H9 (cell line): ENCODE data around the gene ZMIZ1. TPM values are rescaled to one million over a fixed set of nuclear protein-coding genes. Genes with fewer than 3 reads are reported as not detected.

Source experiments
- DNase-seq: peaks from one replicate; pipeline ENCODE4 v3.0.0-alpha.2; 2017
- H2AFZ ChIP-seq: one replicate; pipeline ENCODE4 v1.6.1; 2013; ENCODE audit warnings: mild to moderate bottlenecking, low read length, control low read depth, moderate library complexity
- H2AK5ac ChIP-seq: 2 replicates; pipeline ENCODE4 v1.6.1; 2013; ENCODE audit warnings: low read length, control low read depth, mixed read lengths; ENCODE audit not compliant: insufficient read length
- H2BK120ac ChIP-seq: one replicate; pipeline ENCODE4 v1.6.1; 2013; ENCODE audit warnings: low read depth, mild to moderate bottlenecking, low read length, control low read depth, inconsistent platforms; ENCODE audit not compliant: poor library complexity, severe bottlenecking
- H2BK12ac ChIP-seq: 2 replicates; pipeline ENCODE4 v1.6.1; 2013; ENCODE audit warnings: low read length, control low read depth, mixed read lengths, low read depth; ENCODE audit not compliant: insufficient read length
- H2BK15ac ChIP-seq: 2 replicates; pipeline ENCODE4 v1.6.1; 2013; ENCODE audit warnings: low read depth, low read length, control low read depth
- H2BK20ac ChIP-seq: one replicate; pipeline ENCODE4 v1.6.1; 2013; ENCODE audit warnings: low read depth, mild to moderate bottlenecking, low read length, control low read depth, inconsistent platforms; ENCODE audit not compliant: poor library complexity, severe bottlenecking
- H2BK5ac ChIP-seq: 2 replicates; pipeline ENCODE4 v1.6.1; 2013; ENCODE audit warnings: low read length, control low read depth, mixed read lengths; ENCODE audit not compliant: insufficient read length
- H3K14ac ChIP-seq: 2 replicates; pipeline ENCODE4 v1.6.1; 2013; ENCODE audit warnings: low read length, control low read depth; ENCODE audit not compliant: insufficient read depth
- H3K18ac ChIP-seq: 2 replicates; pipeline ENCODE4 v1.6.1; 2013; ENCODE audit warnings: low read depth, mild to moderate bottlenecking, mixed read lengths, low read length, control low read depth; ENCODE audit not compliant: insufficient read length
- H3K23ac ChIP-seq: 2 replicates; pipeline ENCODE4 v1.6.1; 2013; ENCODE audit warnings: low read length, control low read depth, mixed read lengths, low read depth; ENCODE audit not compliant: insufficient read length
- H3K23me2 ChIP-seq: 2 replicates; pipeline ENCODE4 v1.6.1; 2013; ENCODE audit warnings: low read depth, mild to moderate bottlenecking, mixed read lengths, low read length, control low read depth; ENCODE audit not compliant: insufficient read length, poor library complexity, severe bottlenecking
- H3K27ac ChIP-seq: 2 replicates; pipeline ENCODE4 v1.5.1; 2013; ENCODE audit warnings: low read length, control low read depth, mixed read lengths, low read depth; ENCODE audit not compliant: insufficient read length
- H3K27me3 ChIP-seq: 2 replicates; pipeline ENCODE4 v1.6.1; 2013; ENCODE audit warnings: low read length, control low read depth, inconsistent platforms; ENCODE audit not compliant: insufficient read depth
- H3K4ac ChIP-seq: 2 replicates; pipeline ENCODE4 v1.6.1; 2013; ENCODE audit warnings: low read depth, mild to moderate bottlenecking, control low read depth, inconsistent platforms, low read length, moderate library complexity
- H3K4me1 ChIP-seq: 2 replicates; pipeline ENCODE4 v1.6.1; 2013; ENCODE audit warnings: low read length, control low read depth, inconsistent platforms; ENCODE audit not compliant: insufficient read depth
- H3K4me2 ChIP-seq: 2 replicates; pipeline ENCODE4 v1.6.1; 2013; ENCODE audit warnings: low read length, control low read depth, mixed read lengths; ENCODE audit not compliant: insufficient read length, insufficient read depth
- H3K56ac ChIP-seq: 2 replicates; pipeline ENCODE4 v1.6.1; 2013; ENCODE audit warnings: low read depth, mild to moderate bottlenecking, mixed read lengths, low read length, control low read depth; ENCODE audit not compliant: insufficient read length
- H3K79me1 ChIP-seq: 2 replicates; pipeline ENCODE4 v1.6.1; 2013; ENCODE audit warnings: low read depth, mild to moderate bottlenecking, moderate library complexity, low read length, control low read depth, inconsistent platforms; ENCODE audit not compliant: insufficient read depth, poor library complexity, severe bottlenecking
- H3K79me2 ChIP-seq: 2 replicates; pipeline ENCODE4 v1.6.1; 2013; ENCODE audit warnings: low read length, control low read depth, inconsistent platforms; ENCODE audit not compliant: insufficient read depth
- H3K9ac ChIP-seq: 2 replicates; pipeline ENCODE4 v1.6.1; 2013; ENCODE audit warnings: low read length, control low read depth, mixed read lengths; ENCODE audit not compliant: insufficient read length; ENCODE audit errors: extremely low read depth
- H3K9me3 ChIP-seq: one replicate; pipeline ENCODE4 v1.6.1; 2013; ENCODE audit warnings: low read depth, low read length, inconsistent platforms; ENCODE audit not compliant: control insufficient read depth
- H3T11ph ChIP-seq: one replicate; pipeline ENCODE4 v1.6.1; 2013; ENCODE audit warnings: mild to moderate bottlenecking, low read length, control low read depth, inconsistent platforms
- H4K20me1 ChIP-seq: one replicate; pipeline ENCODE4 v1.6.1; 2013; ENCODE audit not compliant: control insufficient read depth, insufficient read length, insufficient read depth
- H4K5ac ChIP-seq: 2 replicates; pipeline ENCODE4 v1.6.1; 2013; ENCODE audit warnings: low read depth, mild to moderate bottlenecking, mixed read lengths, low read length, control low read depth; ENCODE audit not compliant: insufficient read length
- H4K8ac ChIP-seq: replicated peaks from 2 replicates; pipeline ENCODE4 v1.6.1; 2013; ENCODE audit warnings: low read length, control low read depth, mixed read lengths, low read depth; ENCODE audit not compliant: insufficient read length
- H4K91ac ChIP-seq: 2 replicates; pipeline ENCODE4 v1.6.1; 2013; ENCODE audit warnings: low read depth, mild to moderate bottlenecking, moderate library complexity, mixed read lengths, low read length, control low read depth; ENCODE audit not compliant: insufficient read length
- H3K27ac Mint-ChIP-seq, 3 experiments: 2 replicates in 2 of 3; 3 replicates in 1 of 3; pipeline ENCODE4 v1.8.0; 2020 to 2021; ENCODE audit warnings: mixed read lengths in 3 of 3, mild to moderate bottlenecking in 1 of 3, moderate library complexity in 1 of 3
- H3K27me3 Mint-ChIP-seq: 2 replicates; pipeline ENCODE4 v1.8.0; 2021; ENCODE audit warnings: low read depth, mild to moderate bottlenecking, moderate library complexity, mixed read lengths
- H3K36me3 Mint-ChIP-seq, 3 experiments: 2 replicates in 2 of 3; 3 replicates in 1 of 3; pipeline ENCODE4 v1.8.0; 2020 to 2021; ENCODE audit warnings: low read depth in 3 of 3, mixed read lengths in 3 of 3; ENCODE audit not compliant: insufficient read depth in 1 of 3
- H3K4me1 Mint-ChIP-seq, 2 experiments: 2 replicates each; pipeline ENCODE4 v1.8.0; 2020; ENCODE audit warnings: mixed read lengths in 2 of 2
- H3K4me3 Mint-ChIP-seq, 2 experiments: 2 replicates in 1 of 2; 3 replicates in 1 of 2; pipeline ENCODE4 v1.8.0; 2020 to 2021; ENCODE audit warnings: mild to moderate bottlenecking in 2 of 2, mixed read lengths in 2 of 2, moderate library complexity in 1 of 2
- H3K9me3 Mint-ChIP-seq, 2 experiments: 2 replicates in 1 of 2; 3 replicates in 1 of 2; pipeline ENCODE4 v1.8.0; 2020; ENCODE audit warnings: mild to moderate bottlenecking in 2 of 2, mixed read lengths in 2 of 2, moderate library complexity in 1 of 2
- CTCF ChIP-seq: fragments of 200-600 bp; sonication (generic); conservative IDR thresholded peaks from 3 replicates; pipeline ENCODE4 v1.8.0; 2021; ENCODE audit warnings: antibody characterized with exemption, mild to moderate bottlenecking
- whole genome bisulfite sequencing: extraction: QIAGEN DNeasy Blood & Tissue Kit; methylation state at CpG from one replicate; pipeline ENCODE4 v1.1.7; 2013; ENCODE audit warnings: missing lambda C conversion rate, low lambda C conversion rate, mixed read lengths; ENCODE audit not compliant: insufficient read length; ENCODE audit errors: extremely low coverage; 5-methylcytosine and 5-hydroxymethylcytosine counted together
- total RNA-seq: library from RNA; stranded (reverse); gene quantifications from 2 replicates; pipeline ENCODE4 v1.2.1, GENCODE V29; 2021

Gene ZMIZ1
- total RNA-seq, 1 experiment from 2014 or later, result 36.9 TPM

- H3T11ph ChIP-seq, result no peak overlapping the region
- no peak overlapping the region for H3K4me2 ChIP-seq
- H3K79me2 ChIP-seq, result no peaks in the 10 kb centered on the region
- H3K27me3 Mint-ChIP-seq, result no peaks in the 10 kb centered on the region
- H2BK15ac ChIP-seq, result no peak overlapping the region
- H2BK120ac ChIP-seq, result no peak overlapping the region
- no peak overlapping the region for H2AK5ac ChIP-seq
- H3K18ac ChIP-seq, result no peak overlapping the region
- no peak for TF ChIP-seq CTCF
- no peak for DNase-seq
- no peak overlapping the region for H4K8ac ChIP-seq
- H3K4me1 Mint-ChIP-seq, result peaks cover 0 to 2% of the 10 kb centered on the region in 2 experiments; a peak in 1 of 4 replicates
- H3K4ac ChIP-seq, result no peak overlapping the region
- no peaks in the 10 kb centered on the region for H3K4me1 ChIP-seq
- H3K23ac ChIP-seq, result no peak overlapping the region
- no peak overlapping the region for H3K14ac ChIP-seq
- H3K9me3 Mint-ChIP-seq, result no peaks in the 10 kb centered on the region
- no peak overlapping the region for H3K27ac ChIP-seq
- H3K9me3 ChIP-seq, result no peaks in the 10 kb centered on the region
- no peaks in the 10 kb centered on the region for H3K23me2 ChIP-seq
- H4K20me1 ChIP-seq, result no peaks in the 10 kb centered on the region
- no peaks in the 10 kb centered on the region for H3K27me3 ChIP-seq
- H3K79me1 ChIP-seq, result no peaks in the 10 kb centered on the region
- H3K36me3 Mint-ChIP-seq, result peaks cover 4 to 43% (median 39%) of the 10 kb centered on the region in 3 experiments; a peak in 6 of 7 replicates
- H3K9ac ChIP-seq, result no peak overlapping the region
- H3K4me3 Mint-ChIP-seq, result no peak overlapping the region
- H2BK20ac ChIP-seq, result no peak overlapping the region
- no peak overlapping the region for H4K5ac ChIP-seq
- WGBS, result no CpG with 5 or more reads among the region's 14 CpGs
- no peak overlapping the region for H4K91ac ChIP-seq
- no peak overlapping the region for H2AFZ ChIP-seq
- peak overlapping the region in 2 of 3 experiments; percentile 49 to 71; a peak in 4 of 7 replicates for H3K27ac Mint-ChIP-seq
- H2BK12ac ChIP-seq, result no peak overlapping the region
- H2BK5ac ChIP-seq, result no peak overlapping the region
- no peak overlapping the region for H3K56ac ChIP-seq
These were observed 223.4 kb downstream of the ZMIZ1 start for GRCh38 chr10:79292026-79292766.
